ENCODE results near the gene PPP6R3.

The PPP6R3 gene

DNA sequence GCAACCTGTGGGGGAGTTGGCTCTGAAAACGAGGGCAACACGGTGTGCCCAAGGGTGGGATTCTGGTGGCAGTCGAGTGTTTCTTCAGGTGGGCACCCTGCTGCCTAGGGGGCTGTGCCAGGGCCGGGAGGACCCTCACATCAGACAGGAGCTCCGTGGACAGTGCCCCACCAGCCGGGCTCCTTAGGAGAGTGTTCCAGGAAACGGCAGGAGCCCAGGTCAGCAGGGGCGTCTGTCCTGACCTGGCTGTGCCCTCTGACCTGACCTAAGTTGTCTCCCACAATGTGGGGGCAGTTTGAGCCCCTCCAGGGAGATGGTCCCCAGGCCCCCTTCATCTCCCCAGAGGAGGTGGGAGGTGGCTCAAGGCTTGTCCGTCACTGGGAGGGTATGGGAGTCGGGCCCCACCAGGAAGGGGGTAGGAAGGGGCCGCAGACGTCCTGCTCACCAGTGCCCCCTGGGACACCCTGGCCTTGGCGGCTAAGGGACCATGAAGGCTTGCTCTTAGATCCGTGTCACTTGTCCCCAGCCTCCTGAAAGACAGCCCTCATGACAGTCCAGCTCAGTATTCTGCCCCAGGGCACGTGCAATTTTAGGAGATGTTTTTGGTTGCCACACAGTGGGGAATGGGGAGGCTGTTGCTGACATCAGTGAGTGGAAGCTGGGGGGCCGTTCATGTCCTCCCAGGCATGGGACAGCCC is 191.6 kb downstream of the PPP6R3 start:
- DNase-seq (ENCODE audit: low read depth in 3 of 3): no peak

DNA sequence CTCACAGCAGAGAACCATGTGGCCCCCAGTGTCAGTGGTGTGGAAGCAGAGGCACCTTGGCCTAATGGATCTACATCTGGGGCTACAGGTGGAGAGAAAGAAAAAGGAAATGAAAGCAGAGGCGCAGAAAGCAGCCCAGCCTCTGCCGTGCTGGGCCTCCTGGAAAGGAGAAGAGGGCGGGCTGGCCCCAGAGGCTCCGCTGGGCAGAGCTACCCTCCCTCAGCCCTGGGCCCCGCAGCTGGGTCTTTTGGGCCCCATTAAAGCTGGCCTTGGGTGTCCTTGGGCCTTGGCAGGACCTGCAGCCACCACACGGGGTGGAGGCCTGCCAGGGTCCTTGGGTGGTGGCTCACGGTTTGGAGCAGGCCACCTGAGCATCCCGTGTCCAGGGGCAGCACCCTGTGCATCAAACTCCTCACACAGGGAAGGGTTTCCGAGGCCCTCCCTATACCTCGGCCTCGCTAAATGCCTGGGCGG is 192.2 kb downstream of the PPP6R3 start:
- DNase-seq (ENCODE audit: low read depth in 3 of 3): no peak

DNA sequence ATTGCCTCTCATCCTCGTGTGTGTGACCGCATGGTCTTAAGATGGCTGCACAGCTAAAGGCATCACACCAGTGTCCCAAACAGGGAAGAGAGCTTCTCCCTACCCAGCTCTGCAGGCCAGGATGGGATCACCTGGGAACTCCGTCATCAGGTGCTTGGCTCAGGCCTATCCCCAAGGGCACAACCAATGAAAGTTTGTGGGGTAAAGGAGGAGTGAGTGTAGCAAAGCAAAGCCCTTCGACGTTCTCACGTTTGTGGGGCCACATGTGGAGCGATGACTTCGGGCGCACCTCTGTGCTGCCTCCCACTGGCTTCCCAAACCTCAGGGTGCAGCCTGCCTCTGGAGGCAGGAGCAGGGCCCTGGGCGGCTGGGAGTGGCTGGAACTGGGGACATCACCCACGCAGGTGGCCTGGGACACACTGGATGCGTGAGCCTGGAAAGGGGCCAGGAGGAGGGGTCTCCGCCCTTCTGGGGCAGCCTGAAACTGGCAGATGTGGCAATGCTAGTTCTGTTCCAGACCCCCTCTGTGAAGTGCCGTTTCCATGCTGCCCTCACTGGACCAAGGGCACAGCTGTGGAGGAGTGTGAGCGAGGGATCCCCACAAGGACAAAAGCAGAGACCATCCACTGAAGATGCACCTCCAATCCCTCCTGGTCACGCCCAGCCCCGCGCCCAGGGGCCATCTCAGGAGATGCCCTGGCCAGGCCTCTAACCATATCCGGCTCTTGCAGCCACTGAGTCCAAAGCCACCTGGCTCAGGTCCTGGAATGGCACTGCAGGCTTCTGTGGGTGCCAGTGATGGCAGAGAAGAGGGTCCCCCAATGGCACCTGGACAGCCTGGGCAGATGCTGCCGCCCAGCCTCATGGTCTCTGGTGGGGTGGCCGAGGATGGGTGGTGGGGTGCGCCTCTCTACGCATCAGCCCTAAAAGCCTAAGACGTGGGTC is 193.2 kb downstream of the PPP6R3 start:
- no peak for DNase-seq (ENCODE audit: low read depth in 3 of 3)

DNA sequence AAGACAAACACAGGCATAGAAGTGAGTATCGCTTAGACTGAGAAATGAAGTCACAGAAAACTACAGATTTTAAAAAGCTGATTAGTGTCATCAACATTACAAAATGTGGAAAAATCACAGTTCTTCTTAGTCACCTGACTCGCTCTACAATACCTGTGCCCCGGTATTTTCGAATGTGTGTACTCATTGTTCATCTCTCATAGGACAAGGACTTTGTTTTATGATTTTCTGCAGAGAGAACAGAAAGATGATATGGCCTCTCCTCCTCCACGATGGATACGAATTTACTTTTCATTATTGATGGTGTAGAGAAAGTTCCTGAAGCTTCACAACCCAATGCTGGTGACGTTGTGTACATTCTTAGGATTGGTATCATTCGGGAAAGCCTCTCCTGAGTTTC is 194.4 kb downstream of the PPP6R3 start:
- DNase-seq (ENCODE audit: low read depth in 3 of 3): no peak

DNA sequence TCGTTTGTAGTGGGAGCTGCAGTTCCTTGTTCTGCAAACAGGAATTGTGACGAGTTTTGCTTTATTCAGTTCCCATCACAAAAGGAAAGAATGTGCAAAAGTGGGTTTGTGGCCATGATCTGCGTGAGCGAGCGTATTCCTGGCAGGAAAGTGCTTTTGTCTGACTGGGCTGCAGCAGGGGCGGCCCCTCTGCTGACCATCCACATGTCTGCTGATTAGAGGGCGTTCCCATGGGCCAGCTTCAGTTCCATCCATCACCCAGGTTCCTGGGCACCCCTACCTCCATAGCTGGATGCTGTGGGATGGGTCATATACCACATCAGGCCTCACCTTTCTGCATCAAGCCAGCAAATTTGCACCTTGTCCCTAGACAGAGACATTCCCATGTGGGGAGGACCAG is 194.9 kb downstream of the PPP6R3 start:
- DNase-seq (ENCODE audit: low read depth in 3 of 3): no peak

DNA sequence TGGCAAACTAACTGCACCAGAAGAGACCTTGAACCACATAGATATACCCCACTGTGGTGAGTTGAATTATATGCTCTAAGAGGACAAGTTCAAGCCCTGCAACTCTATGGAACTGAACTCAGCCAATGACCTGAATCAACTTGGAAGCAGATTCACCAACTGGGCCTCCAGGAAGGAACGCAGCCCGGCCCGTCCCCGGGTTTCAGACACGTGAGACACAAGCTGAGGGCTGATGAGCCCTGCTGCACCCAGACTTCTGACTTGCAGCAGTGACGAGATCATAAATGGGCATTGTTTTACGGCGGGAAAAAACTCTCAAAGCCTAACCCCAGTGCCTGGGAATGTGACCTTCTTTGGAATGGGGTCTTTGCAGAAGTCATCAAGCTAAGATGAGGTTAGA is 195.3 kb downstream of the PPP6R3 start:
- no peak for DNase-seq (ENCODE audit: low read depth in 3 of 3)

DNA sequence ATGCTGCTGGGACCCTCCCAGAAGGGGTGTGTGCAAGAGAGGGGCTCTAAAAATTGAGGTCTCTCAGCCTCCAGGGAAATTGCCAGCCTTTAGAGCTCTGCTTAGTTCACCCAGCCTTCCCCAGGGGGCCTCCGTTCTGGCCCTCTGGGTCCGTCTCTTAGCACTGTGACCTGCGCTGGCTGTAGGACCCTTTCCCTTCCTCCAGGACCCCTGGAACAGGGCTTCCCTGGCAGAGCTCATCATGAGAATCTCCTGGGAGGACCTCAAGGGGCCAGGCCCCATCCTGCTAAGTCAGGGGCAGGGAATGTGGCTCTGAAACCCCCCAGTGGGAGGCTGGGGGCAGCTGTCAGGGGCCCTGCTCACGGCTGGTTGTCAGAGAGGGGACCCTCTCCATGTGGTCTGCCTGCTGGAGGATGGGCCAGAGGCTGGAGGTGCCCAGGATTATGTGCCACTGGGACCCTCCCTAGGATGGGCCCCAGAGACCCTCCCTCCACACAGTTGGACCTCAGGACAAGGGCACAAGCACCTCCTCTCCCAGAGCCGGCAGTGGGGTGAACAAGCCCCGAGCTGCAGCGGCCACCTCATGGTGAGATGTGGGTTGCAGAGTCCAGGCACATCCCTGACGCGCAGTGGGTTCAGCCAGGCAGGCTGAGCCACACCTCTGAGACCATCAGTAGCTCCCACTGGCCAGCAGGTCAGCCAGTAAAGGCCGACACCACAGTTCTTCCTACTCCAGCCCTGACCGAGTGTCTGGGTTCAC is 196.6 kb downstream of the PPP6R3 start:
- DNase-seq (ENCODE audit: low read depth in 3 of 3): no peak

DNA sequence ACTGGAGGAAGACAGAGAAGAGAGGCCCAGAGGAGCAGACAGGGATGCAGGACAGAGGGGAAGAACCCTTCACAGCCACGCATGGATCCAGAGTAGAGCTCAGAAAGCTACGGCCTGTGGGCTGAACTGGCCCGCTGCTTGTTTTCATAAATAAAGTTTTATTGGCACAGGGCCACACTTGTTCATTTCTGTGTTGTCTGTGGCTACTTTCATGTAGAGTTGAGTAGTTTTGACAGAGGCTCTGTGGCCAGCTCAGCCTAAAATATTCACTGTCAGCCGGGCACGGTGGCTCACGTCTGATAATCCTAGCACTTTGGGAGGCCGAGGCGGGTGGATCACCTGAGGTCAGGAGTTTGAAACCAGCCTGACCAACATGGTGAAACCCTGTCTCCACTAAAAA is 197.5 kb downstream of the PPP6R3 start:
- no peak for DNase-seq (ENCODE audit: low read depth in 3 of 3)

DNA sequence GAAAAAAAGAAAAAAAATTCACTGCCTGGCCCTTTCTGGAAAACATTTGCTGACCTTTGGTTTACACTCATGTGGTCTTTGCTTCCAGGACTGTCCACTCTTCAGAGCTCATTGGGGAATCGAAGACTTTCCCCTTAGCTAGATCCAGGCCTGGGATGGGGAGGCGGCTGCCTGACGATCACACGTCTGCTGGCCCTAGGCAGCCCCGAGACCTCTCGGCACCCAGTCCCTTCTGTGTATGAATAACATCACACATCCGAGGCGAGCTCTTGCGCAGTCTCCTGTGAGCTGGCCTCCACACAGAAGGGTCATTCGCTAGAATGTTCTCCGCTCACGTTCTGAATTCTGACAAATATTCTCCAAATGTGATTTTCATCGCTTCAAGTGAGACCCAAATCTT is 198.1 kb downstream of the PPP6R3 start:
- DNase-seq (ENCODE audit: low read depth in 3 of 3): no peak

DNA sequence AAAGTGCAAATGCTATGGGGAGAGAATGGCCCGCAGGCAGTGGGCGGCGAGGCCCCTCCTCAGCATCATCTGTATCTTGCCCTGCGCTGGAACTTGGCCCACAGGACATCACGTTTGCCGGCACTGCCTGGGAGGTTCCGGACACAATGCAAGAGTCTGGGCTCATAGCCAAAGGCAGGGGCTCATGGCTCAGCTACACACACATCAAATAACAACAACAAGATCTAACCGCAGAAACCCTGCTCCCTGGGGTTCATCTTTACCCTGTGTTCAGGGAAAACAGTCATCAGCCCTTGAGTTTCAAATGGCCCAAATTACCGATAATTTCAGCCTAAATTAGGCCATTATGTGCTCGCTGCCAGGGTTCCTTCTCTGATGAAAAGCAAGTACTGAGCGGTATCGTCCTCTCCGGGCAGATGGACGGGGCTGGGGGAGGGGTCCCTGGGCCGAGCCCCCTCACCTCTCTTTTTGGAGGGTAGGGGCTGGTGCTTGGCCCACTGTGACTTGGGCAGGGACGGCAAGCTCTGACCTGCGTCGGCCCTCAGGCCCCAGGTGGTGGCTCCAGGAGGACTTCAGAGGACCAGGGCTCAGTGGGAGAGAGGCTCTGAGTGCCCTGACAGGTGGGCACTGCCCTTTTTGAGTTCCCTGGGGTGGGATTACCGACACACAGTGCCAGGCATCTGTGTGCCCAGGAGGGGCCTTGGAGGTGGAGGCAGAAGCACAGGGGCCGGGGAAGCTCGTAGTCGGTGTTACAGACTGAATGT is 198.8 kb downstream of the PPP6R3 start:
- DNase-seq (ENCODE audit: low read depth in 3 of 3): no peak

DNA sequence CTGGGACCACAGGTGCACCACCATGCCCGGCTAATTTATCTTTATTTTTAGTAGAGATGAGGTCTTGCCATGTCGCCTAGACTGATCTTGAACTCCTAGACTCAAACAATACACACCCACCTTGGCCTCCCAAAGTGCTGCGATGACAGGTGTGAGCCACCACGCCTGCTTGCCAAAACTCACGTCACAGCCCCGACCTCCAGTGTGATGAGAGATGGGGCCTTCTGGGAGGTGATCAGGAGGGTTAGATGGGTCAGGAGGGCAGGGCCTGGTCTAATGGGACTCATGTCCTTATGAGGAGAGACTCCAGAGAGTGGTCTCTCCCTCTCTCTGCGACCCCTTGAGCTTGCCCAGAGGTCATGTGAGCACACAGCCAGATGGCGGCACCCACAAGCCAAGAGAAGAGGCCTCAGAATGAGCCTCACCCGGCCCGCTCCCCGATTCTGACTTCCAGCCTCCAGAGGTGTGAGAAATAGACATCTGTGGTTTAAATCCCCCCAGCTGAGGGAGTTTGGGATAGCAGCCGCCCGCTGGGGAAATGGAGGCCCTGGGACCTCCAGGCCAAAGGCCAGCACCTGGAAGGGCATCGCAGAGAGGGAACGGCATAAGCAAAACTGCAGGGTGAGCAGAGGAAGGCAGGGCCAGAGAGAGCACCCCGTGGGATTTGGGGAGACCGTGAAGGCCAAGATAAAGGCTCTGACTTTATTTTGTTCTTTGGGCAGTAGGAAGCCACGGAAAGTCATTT is 199.7 kb downstream of the PPP6R3 start:
- no peak for DNase-seq (ENCODE audit: low read depth in 3 of 3)

DNA sequence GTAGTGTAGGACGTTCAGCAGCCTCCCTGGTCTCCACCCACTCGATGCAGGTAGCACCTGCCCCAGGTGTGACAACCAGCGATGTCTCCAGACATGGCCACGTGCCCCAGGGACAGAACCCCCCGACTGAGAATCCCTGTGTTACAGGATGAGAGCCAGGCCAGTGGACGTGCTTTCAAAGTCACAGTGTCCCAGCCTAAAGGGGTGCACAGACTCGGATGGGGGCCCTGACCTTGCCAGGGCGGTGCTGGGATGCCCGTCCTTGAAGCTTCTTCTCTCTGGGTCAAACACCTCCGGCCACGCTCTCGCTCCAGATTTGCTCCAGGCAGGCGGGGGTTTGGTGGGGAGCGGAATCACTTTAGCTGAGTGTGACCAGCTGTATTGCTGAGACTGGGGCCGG is 200.5 kb downstream of the PPP6R3 start:
- DNase-seq (ENCODE audit: low read depth in 3 of 3): no peak

DNA sequence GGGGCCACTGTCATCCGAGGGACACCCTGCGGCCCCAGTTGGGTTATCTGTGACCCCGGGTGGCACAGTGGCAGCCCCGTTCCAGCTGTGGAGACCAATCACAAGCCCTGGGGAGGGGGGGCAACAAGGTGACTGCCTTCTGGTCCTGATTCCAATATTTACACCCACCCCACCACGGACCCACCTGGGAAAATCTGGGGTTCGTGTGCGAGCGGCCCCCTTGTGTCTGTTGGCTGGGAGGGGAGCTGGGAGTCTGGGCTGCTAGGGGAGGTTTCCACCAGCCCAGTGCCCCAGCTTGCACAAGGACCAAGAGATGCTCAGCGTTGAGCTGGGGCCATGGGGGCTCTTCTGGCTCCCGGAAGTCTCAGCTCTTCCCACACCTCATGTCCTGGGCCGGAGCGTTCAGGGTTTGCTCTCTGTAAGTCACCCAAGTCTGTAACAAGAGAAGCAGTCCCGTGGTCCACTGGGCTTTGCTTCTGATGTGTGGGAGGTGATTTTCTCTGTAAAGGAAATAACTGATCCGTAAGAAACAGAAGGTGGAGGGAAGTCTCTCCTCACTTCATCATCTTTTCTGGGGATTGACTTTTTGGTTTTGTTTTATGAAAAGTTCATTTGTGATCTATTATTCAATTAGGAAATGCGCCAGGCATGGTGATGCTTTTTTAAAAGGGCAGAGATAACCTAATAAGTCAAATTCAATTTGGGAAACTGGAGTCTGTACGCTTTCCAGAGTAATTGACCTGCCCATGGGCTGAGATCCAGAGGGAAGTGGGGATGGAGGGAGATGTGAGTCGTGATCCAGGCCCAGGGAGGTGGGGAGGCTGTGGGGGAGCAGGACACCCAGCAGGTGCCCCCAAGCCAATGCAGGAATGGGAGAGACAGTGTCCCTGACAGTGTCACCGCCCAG is 201.4 kb downstream of the PPP6R3 start:
- no peak for DNase-seq (ENCODE audit: low read depth in 3 of 3)

DNA sequence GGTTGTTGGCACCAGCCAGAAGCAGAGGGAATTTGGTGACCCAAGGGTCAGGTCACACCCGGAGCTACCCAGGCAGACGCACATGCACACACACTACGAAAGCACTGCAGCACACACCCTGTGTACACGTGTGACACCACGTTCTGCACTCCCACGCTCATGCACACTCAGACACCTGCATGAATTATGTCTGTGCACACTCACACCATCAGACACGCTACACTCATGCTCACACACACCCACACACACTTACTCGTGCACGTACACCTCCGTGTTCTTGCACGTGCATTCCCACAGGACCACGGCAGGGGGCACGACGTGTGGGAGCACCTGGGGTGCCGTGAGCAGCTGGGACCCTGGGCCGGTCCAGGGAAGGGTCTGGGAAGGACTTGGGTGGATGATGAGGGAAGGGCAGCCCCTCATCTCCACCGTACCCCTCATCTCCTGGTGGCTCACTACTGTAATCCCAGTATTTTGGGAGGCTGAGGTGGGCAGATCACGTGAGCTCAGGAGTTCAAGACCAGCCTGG is 203.0 kb downstream of the PPP6R3 start:
- DNase-seq (ENCODE audit: low read depth in 3 of 3): no peak

DNA sequence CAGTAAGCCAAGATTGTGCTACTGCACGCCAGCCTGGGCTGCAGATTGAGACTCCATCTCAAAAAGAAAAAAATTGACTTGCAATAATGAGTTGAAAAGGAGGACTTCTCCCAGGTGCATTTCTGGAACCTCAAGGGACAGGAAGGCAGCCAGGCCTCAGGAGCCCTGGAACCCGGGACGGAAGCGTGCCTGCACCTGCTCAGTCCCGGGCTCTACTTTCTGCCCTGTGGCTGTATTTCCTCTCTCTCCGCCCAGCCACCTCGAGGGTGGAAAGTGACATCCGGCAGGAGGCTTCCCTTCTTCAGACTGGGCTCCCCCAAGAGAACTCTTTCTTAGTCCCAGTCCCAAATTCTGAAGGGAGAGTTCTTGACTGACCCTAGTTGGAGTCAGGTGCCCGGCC is 203.6 kb downstream of the PPP6R3 start:
- DNase-seq (ENCODE audit: low read depth in 3 of 3): no peak

DNA sequence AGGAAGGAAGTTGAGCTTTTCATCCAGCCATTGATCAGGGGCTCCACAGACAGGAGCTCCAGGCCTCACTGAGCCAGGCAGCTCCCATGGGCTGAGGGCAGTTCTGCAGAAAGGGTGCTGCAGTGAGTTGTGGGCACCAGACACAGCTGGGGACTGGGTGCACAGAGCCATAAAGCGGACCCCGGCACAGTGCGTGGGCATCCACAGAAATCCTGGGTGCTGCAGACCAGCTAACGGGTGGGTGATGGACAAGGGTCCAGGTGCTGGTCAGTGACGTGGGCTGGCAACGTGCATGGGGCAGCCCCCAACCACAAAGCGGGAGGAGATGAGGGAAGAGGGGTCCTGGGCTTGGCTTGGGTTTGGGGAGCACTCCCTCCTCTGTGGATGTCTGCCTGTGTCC is 204.4 kb downstream of the PPP6R3 start:
- no peak for DNase-seq (ENCODE audit: low read depth in 3 of 3)
